Measurements from ENCODE around the gene ANKRD17. TPM values are rescaled to one million over a fixed set of nuclear protein-coding genes. Genes with fewer than 3 reads are reported as not detected.
A peak's percentile ranks its signal among the peaks of the same experiment; 100 is the strongest.

ANKRD17 gene
- total and polyA plus RNA-seq, 9 of the 15 experiments (the other 6 are each of a cell fraction or from before 2014, with no cell fraction given), result 25.5 to 86.9 (median 52.2) TPM

- TF ChIP-seq AFF4 (CRISPR knock-in tag; IDR thresholded peaks at IDR 0.05) (peak; percentile 71; the same call in 1 of the 2 replicates), NCOA6 (IDR thresholded peaks at IDR 0.05) (0 out of 2 replicates have a peak, but pooled peaks have one; percentile 28), GTF2E2 (tag; IDR thresholded peaks at IDR 0.05) (peak; percentile 88), PPARD (CRISPR knock-in tag; IDR thresholded peaks at IDR 0.05) (no peak), KLF16 (IDR thresholded peaks at IDR 0.05) (no peak), FOXO4 (CRISPR knock-in tag; IDR thresholded peaks at IDR 0.05) (no peak), CHD1 (IDR thresholded peaks at IDR 0.05; ENCODE audit: low read length) (no peak), POLR2AphosphoS5 (IDR thresholded peaks at IDR 0.05; ENCODE audit: control insufficient read depth, insufficient read depth, low read depth, low read length) (peak; percentile 98), MYC (IDR thresholded peaks at IDR 0.05; ENCODE audit: low read depth, low read length) (peak; percentile 79), MYC (CRISPR knock-in tag; IDR thresholded peaks at IDR 0.05; ENCODE audit: borderline replicate concordance, low read depth) (no peak), NR2C2 (CRISPR knock-in tag; IDR thresholded peaks at IDR 0.05) (no peak), NR2C2 (tag; IDR thresholded peaks at IDR 0.05) (peak; percentile 53), CCNT2 (IDR thresholded peaks at IDR 0.05; ENCODE audit: borderline replicate concordance, extremely low read depth, insufficient read length, low read depth, low read length) (no peak), OTX1 (CRISPR knock-in tag; IDR thresholded peaks at IDR 0.05) (peak; percentile 85), ZBTB7A (IDR thresholded peaks at IDR 0.05; ENCODE audit: borderline replicate concordance, control insufficient read depth, low read depth, low read length) (no peak), JUN (IDR thresholded peaks at IDR 0.05; ENCODE audit: borderline replicate concordance, low read depth, low read length) (peak; percentile 78), JUN (CRISPR knock-in tag; IDR thresholded peaks at IDR 0.05; ENCODE audit: borderline replicate concordance) (no peak)
- TF ChIP-seq, protein P1, sequence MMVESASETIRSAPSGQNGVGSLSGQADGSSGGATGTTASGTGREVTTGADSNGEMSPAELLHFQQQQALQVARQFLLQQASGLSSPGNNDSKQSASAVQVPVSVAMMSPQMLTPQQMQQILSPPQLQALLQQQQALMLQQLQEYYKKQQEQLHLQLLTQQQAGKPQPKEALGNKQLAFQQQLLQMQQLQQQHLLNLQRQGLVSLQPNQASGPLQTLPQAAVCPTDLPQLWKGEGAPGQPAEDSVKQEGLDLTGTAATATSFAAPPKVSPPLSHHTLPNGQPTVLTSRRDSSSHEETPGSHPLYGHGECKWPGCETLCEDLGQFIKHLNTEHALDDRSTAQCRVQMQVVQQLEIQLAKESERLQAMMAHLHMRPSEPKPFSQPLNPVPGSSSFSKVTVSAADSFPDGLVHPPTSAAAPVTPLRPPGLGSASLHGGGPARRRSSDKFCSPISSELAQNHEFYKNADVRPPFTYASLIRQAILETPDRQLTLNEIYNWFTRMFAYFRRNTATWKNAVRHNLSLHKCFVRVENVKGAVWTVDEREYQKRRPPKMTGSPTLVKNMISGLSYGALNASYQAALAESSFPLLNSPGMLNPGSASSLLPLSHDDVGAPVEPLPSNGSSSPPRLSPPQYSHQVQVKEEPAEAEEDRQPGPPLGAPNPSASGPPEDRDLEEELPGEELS (CRISPR knock-in tag; IDR thresholded peaks at IDR 0.05; ENCODE audit: borderline replicate concordance), result no peak
- TF ChIP-seq, protein P2, sequence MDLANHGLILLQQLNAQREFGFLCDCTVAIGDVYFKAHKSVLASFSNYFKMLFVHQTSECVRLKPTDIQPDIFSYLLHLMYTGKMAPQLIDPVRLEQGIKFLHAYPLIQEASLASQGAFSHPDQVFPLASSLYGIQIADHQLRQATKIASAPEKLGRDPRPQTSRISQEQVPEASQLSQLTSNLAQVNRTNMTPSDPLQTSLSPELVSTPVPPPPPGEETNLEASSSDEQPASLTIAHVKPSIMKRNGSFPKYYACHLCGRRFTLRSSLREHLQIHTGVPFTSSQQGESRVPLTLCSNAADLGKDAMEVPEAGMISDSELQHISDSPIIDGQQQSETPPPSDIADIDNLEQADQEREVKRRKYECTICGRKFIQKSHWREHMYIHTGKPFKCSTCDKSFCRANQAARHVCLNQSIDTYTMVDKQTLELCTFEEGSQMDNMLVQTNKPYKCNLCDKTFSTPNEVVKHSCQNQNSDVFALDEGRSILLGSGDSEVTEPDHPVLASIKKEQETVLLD (IDR thresholded peaks at IDR 0.05), result no peak
Measured at GRCh38 chr4:73222466-73223257, 35.9 kb downstream of the ANKRD17 start (continued).
